ENCODE data around the gene TCEAL9.
"Not testable (repeated sequence)": the region's sequence is repeated elsewhere in the genome, so short reads cannot be mapped to it uniquely, and the experiment has no call there.

The TCEAL9 gene

GRCh38 chrX:103356130-103356798, at the start of gene TCEAL9:
TSS of gene TCEAL9 (plus strand) at chrX:103356506. CDS start at chrX:103357685, 1,179 bp downstream.
- DNase-seq (ENCODE audit: low spot score), result peak; percentile 84

GRCh38 chrX:103309860-103310554, 46.3 kb upstream of the TCEAL9 start:
- DNase-seq (ENCODE audit: low spot score), result no peak

GRCh38 chrX:103310555-103311398, 45.5 kb upstream of the TCEAL9 start, which contains the start of gene BEX2:
TSS of gene BEX2 (minus strand) at chrX:103310990. CDS start at chrX:103309976, 1,014 bp downstream.
- peak; percentile 67 for DNase-seq (ENCODE audit: low spot score)

GRCh38 chrX:103311399-103311780, 44.9 kb upstream of the TCEAL9 start:
- no peak for DNase-seq (ENCODE audit: low spot score)

GRCh38 chrX:103329991-103330390, 26.3 kb upstream of the TCEAL9 start, which contains the start of gene TCEAL7:
TSS of gene TCEAL7 (plus strand) at chrX:103330239. CDS start at chrX:103331404, 1,165 bp downstream.
- DNase-seq (ENCODE audit: low spot score), result peak; percentile 69

- no peak for DNase-seq (ENCODE audit: low spot score)
These were observed 25.5 kb upstream of the TCEAL9 start for GRCh38 chrX:103330681-103331288.

GRCh38 chrX:103338663-103339062, 17.6 kb upstream of the TCEAL9 start:
- DNase-seq (ENCODE audit: low spot score), result no peak

- DNase-seq (ENCODE audit: low spot score), result no peak
These were observed 13.2 kb upstream of the TCEAL9 start for GRCh38 chrX:103343105-103343504.

- no peak for DNase-seq (ENCODE audit: low spot score)
These were observed 11.7 kb upstream of the TCEAL9 start for GRCh38 chrX:103344606-103345005.

- DNase-seq (ENCODE audit: low spot score), result no peak
These were observed 8.5 kb upstream of the TCEAL9 start for GRCh38 chrX:103347682-103348397.

GRCh38 chrX:103356858-103357257, 552 bp downstream of the TCEAL9 start:
- DNase-seq (ENCODE audit: low spot score), result peak; percentile 68

- no peak for DNase-seq (ENCODE audit: low spot score)
These were observed 1.6 kb downstream of the TCEAL9 start for GRCh38 chrX:103357871-103358270.

GRCh38 chrX:103359605-103360004, 3.3 kb downstream of the TCEAL9 start:
- DNase-seq (ENCODE audit: low spot score), result not testable (repeated sequence)

GRCh38 chrX:103360092-103360491, 3.8 kb downstream of the TCEAL9 start:
- no peak for DNase-seq (ENCODE audit: low spot score)

GRCh38 chrX:103360916-103361315, 4.6 kb downstream of the TCEAL9 start:
- no peak for DNase-seq (ENCODE audit: low spot score)

- no peak for DNase-seq (ENCODE audit: low spot score)
These were observed 5.5 kb downstream of the TCEAL9 start for GRCh38 chrX:103361798-103362197.

GRCh38 chrX:103362474-103362873, 6.2 kb downstream of the TCEAL9 start:
- no peak for DNase-seq (ENCODE audit: low spot score)

- DNase-seq (ENCODE audit: low spot score), result no peak
These were observed 6.7 kb downstream of the TCEAL9 start for GRCh38 chrX:103363046-103363445.

GRCh38 chrX:103367502-103367901, 11.2 kb downstream of the TCEAL9 start:
- no peak for DNase-seq (ENCODE audit: low spot score)

- no peak for DNase-seq (ENCODE audit: low spot score)
These were observed 13.2 kb downstream of the TCEAL9 start for GRCh38 chrX:103369479-103369878.

GRCh38 chrX:103372886-103373285, 16.6 kb downstream of the TCEAL9 start:
- DNase-seq (ENCODE audit: low spot score), result no peak
